Hepatocyte (in vitro differentiated cells): ENCODE results near the gene ZNF492.

Source experiments
- EZH2 ChIP-seq: fragments of 200-600 bp; sonication (generic); IDR thresholded peaks from 2 replicates; pipeline ENCODE4 v1.6.1; 2016; ENCODE audit warnings: antibody characterized with exemption, mild to moderate bottlenecking, borderline replicate concordance
- EZH2phosphoT487 ChIP-seq: fragments of 200-600 bp; sonication (generic); IDR thresholded peaks from one replicate; pipeline ENCODE4 v1.6.1; 2018; ENCODE audit warnings: antibody characterized with exemption, mild to moderate bottlenecking, low read depth, moderate library complexity; ENCODE audit not compliant: unreplicated experiment, severe bottlenecking
- TF ChIP-seq, protein P1 (sequence below): fragments of 200-600 bp; sonication (generic); IDR thresholded peaks from 2 replicates; pipeline ENCODE4 v1.5.1; 2016; ENCODE audit warnings: antibody characterized with exemption, mild to moderate bottlenecking; ENCODE audit not compliant: poor library complexity

DNA sequence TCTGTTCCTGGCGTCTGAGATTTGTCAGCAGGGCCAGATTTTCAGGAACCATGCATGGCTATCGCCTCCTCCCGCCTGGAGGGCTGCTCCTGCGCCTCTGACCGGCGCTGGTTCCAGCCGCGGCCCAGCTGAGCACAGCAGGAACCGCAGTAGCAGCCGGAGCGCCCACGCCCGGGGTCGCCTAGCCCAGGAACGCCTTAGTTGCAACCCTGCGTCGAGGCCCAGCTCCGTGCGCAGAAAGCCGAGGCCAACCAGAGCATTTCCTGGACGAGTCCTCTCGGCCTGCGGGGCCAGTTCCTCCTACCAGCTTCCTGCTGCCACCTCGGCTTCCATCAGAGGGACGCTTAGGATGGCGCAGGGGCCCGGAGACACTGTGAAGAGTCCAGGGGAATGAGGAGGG, 74.9 kb downstream of the ZNF492 start:
- TF ChIP-seq EZH2 (no peak), EZH2phosphoT487 (no peak)
- TF ChIP-seq, protein P1, sequence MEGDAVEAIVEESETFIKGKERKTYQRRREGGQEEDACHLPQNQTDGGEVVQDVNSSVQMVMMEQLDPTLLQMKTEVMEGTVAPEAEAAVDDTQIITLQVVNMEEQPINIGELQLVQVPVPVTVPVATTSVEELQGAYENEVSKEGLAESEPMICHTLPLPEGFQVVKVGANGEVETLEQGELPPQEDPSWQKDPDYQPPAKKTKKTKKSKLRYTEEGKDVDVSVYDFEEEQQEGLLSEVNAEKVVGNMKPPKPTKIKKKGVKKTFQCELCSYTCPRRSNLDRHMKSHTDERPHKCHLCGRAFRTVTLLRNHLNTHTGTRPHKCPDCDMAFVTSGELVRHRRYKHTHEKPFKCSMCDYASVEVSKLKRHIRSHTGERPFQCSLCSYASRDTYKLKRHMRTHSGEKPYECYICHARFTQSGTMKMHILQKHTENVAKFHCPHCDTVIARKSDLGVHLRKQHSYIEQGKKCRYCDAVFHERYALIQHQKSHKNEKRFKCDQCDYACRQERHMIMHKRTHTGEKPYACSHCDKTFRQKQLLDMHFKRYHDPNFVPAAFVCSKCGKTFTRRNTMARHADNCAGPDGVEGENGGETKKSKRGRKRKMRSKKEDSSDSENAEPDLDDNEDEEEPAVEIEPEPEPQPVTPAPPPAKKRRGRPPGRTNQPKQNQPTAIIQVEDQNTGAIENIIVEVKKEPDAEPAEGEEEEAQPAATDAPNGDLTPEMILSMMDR, result no peak
